ENCODE results near the gene ANKMY2.

Gene ANKMY2

DNA sequence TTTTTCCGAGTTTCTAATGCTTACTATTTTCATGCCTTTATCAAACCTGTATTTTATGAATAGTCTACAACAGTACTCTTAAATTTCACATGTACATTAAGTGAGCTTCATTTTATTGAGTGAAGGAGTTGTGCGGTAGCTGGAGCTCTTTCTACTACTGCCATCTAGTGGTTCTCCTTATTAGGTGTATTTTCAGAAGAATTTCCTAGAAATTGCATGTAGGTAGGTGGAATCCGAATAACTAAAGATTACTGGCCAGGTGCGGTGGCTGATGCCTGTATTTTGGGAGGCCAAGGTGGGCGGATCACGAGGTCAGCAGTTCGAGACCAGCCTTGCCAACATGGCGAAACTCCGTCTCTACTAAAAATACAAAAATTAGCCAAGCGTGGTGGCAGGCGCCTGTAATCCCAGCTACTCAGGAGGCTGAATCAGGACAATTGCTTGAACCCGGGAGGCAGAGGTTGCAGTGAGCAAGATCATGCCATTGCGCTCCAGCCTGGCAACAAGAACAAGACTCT lies 80.6 kb downstream of the ANKMY2 start:
- DNase-seq: peak; percentile 81

DNA sequence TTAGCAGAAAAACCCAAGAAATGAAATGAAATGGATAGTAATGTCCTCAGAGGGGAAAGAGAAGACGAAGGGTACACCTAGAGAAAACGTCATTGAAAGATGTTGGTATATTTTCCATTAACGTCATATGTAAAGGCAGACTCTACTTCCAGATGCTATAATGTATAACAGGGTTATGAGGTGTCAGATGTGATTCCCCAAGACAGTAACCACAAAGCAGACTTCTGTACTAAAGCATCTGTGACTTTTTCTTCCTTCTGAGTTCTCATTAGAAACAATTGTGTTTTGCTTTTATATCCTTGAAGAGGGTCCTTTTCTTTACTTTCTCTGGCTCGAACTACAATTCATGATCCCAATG lies 81.6 kb downstream of the ANKMY2 start:
- no peak for DNase-seq

DNA sequence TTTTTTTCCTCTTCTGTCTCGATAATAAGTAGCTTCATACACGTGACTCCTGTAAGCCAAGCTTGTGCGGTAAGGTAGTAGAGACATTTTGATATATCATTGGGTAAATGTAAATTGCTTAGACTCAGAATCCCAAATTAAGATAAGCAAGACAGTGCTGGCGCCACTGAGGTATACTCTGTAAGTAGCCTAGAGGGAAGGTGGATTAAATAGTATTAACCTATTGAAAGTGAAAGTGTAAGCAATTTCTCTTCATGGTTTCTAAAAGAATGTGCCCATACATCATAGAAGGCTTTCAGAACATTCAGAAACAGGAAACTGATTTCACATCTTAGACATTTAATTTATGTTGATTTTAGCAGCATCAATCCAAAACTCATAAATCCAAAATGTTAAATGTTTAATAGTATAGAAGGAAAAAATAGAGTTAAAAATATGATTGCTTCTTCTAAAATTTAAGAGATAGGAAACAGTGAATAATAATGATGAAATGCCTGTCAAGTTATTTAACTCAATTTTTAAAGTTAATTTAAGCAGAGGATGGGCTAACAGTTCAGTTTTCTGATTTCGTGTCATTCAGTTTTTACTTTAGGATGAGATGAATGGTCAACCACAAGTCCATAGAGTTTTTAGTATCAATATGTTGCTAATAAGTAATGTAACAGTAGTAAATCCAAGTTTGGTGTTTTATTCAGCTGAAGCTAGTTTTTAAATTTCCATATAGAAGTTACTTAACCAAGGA lies 82.1 kb downstream of the ANKMY2 start:
- no peak for DNase-seq

DNA sequence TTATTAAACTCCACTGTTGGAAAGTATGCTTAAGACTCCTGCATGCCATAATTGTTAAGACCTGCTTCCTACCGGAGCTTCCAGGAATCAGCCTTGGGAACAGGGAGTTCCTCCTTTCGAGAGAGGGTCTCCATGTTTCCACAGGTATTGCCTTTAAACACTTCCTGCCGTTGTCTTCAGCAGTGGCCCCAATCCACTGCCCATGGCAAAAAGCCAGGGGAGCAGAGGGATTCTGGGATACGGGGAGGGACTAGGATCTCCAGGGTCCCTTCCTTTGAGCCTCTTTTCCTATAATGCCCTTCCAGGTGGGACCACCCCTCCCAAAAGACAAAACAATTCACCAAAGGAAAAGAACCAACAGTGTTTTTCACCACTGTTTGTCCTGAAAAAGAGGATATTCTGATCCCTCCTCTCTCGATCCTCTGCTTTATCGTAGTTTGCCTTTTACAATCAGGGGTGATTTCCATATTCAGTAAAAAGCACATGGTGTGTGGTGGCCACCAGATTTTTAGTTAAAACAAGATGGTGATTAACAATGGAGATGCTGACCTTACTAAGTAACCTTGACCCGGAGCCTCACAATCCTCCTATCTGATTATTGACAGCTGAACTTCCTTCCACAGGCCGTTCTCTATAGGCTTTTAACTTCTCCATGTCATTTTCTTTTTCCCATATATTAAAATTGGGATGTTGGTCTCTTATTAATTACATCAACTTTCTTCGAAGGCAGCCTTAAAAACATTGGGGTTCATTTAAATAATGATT lies 82.9 kb downstream of the ANKMY2 start:
- DNase-seq: no peak

DNA sequence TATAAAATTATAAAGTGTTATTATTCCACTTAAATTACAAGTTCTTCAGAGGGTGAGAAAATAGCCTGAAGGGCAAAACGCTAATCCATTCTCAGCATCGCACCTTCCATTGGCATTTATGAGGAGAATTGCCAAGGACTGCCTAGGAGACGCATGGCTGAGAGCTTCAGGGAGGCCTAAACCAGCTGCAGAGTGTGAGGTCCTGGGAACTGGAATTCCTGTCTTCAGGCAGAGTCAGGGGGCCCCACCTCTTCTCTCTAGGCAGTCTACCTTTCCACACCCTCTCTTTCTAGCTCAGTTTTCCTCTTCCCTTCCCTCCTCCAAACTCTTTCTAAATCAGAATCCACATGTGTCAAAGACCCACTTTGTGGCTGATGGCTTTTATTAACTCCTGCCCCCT lies 83.6 kb downstream of the ANKMY2 start:
- DNase-seq: no peak

DNA sequence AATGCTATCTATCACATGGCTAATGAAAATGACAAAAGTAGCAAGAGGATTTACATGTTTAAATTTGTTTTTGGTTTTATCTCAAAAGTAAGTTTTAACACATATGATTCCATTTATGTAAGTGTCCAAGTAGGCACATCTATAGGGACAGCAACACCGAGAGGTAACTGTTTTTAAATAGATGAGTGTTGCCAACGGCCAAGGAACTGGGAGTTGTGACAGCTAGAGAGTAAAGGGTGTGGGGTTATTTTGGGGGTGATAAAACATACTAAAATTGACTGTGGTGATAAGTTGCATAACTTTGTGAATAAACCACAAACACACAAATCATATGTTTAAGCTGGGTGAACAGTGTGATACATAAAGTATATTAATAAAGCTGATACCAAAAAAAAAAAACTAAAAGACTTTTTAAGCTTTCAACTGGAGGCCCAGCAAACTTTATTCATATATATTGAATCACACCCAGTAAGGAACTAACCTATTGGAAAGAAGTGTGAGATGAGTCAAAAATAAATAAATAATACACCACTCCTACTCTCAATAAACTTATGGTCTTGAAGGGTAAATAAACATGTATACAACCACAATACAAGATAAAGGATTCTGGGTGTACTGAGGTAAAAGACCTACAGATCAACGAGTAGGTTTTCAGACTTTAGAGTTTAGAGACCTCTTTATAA lies 85.9 kb downstream of the ANKMY2 start:
- no peak for DNase-seq

DNA sequence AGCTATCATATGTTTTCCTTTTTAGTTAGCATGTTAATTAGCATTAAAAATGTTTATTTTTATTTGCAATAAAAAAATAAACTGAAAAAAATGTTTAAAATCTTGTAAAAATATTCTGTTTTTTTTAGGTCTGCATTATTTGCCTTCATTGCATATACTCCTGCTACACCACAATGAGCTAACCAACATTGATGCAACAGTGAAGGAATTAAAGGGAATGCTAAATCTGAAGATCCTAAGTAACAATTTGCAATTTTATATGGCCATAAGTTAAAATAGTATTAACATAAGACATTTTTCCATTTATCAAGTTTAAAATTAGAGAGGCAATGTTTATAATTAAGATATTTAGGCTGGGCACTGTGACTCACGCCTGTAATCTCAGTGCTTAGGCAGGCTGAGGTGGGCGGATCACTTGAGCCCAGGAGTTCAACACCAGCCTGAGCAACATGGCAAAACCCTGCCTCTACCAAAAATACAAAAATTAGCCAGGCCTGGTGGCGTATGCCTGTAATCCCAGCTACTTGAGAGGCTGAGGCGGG lies 86.7 kb downstream of the ANKMY2 start:
- no peak for DNase-seq

DNA sequence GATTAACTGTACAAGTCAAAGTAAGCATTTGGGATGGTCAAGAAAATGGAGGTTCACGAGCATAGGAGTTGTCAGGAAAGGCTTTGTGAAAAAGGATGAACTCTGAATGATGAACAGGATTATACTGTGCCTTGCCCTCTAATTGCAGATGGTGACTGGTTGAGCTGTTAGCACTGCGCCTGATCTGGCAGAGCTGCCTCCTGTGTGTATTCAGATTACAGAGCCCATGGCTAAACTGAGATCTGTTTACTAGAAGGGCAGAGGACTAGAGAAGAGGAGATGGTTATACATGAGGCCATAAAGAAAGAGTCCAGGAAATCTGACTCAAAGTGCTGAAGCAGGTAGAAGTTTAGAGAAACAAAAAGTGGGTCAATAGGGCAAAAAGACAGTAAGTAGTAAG lies 89.2 kb downstream of the ANKMY2 start:
- no peak for DNase-seq

DNA sequence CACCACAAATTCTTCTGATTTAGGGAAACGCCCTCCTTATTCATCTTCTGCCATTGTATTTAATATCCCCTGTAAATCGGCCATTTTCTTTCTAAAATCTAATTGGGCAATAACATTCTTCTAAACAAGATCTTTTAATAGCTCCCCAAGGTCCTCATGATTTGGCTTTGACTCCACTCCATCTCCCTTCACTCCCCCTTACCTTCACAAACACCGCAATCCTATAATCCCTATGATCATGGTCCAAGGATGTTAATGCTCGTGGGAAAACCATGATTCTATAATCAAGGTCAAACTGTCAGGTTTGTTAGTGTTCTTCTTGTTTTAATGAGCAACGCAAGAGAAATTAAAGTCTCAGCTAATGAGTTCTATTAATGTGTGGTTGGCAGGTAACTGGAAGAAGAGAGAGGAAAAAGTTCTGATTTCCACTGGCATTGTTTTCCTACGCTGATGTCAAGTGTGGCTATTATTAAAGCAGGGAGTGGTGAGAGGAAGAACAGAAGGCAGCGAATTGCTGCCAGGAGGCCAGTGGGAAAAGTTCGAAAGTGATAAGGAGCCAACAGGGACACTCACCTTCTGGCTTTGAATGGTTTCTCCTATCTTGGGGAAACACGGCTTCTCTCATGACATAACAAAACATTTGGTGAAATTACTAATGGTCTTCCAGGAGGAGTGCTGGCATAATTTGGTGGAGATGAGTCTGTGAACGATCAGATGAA lies 90.9 kb downstream of the ANKMY2 start:
- no peak for DNase-seq

DNA sequence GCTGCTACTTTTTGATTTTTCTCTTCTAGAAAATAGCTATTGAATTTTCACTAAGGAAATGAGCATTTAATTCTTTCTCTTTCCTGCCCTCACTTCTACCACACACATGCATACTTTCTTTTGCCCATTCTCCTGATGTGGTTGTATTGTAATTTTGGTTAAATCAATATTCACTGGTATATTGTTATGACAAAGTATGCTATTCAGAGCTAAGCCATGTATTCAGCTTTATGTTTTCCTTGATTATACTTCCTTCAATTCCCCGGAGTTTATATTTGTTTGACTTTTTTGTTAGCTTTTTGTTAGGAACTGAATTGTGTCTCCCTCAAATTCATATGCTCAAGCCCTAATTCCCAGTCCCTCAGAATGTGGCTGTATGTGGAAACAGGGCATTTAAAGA lies 94.9 kb downstream of the ANKMY2 start:
- no peak for DNase-seq

Data from NCI-H1694 treated with DMSO at 0.1 percent for 48 hours (cell line).